ENCODE results near the gene GABRR3.

GRCh38 chr3:97988784-97989568, 46.1 kb downstream of the GABRR3 start:
- TF ChIP-seq CTCF (IDR thresholded peaks at IDR 0.05) (no peak), POLR2AphosphoS5 (IDR thresholded peaks at IDR 0.05) (no peak), POLR2A (IDR thresholded peaks at IDR 0.05) (no peak)

Measured in breast epithelium (tissue), 3 donors.